Body of pancreas (tissue), 4 donors: ENCODE data around the gene UPK3BL2. TPM values are rescaled to one million over a fixed set of nuclear protein-coding genes. Genes with fewer than 3 reads are reported as not detected.
A peak's percentile ranks its signal among the peaks of the same experiment; 100 is the strongest.
"Not testable (repeated sequence)": the region's sequence is repeated elsewhere in the genome, so short reads cannot be mapped to it uniquely, and the experiment has no call there.

Experiments
- ATAC-seq: fragments of 150-250 bp; one replicate; pipeline ENCODE4 v1.9.1; 2016
- DNase-seq, 4 donors: peaks; one replicate each; pipeline ENCODE4 v3.0.0-alpha.2; 2019
- H3K27ac ChIP-seq, 4 donors: fragments of 200-600 bp; sonication (generic); 1 replicate in 3 of 4; 2 replicates in 1 of 4; pipeline versions ENCODE4 v1.5.1 to v1.6.1; 2016 to 2019; ENCODE audit warnings: mild to moderate bottlenecking in 1 of 4, mixed read lengths in 1 of 4, moderate library complexity in 1 of 4
- H3K27me3 ChIP-seq, 2 donors: fragments of 200-600 bp; sonication (generic); one replicate each; pipeline ENCODE4 v1.6.0; 2016; ENCODE audit warnings: mild to moderate bottlenecking in 1 of 2
- H3K36me3 ChIP-seq, 2 donors: fragments of 200-600 bp; sonication (generic); replicated peaks in 1 of 2; 2 replicates each; pipeline ENCODE4 v1.5.1; 2016; ENCODE audit warnings: low read depth in 2 of 2; ENCODE audit not compliant: insufficient read depth in 1 of 2
- H3K4me1 ChIP-seq: fragments of 200-600 bp; sonication (generic); one replicate; pipeline ENCODE4 v1.6.0; 2016
- H3K4me3 ChIP-seq, 2 donors: fragments of 200-600 bp; sonication (generic); 1 replicate in 1 of 2; 2 replicates in 1 of 2; pipeline ENCODE4 v1.5.1; 2016 to 2019
- H3K9me3 ChIP-seq, 3 donors: fragments of 200-600 bp; sonication (generic); 1 replicate in 2 of 3; 2 replicates in 1 of 3; pipeline ENCODE4 v1.5.1; 2016
- WGBS, 2 donors: methylation state at CpG; one replicate each; pipeline ENCODE4 v1.1.5; 2017; 5-methylcytosine and 5-hydroxymethylcytosine counted together
- intact Hi-C: fragments of 100-400 bp; cut with DNase I; formaldehyde crosslinking; loops from one replicate; pipeline ENCODE4 v1.15.1; 2023
- total RNA-seq, 2 donors: library from RNA; depleted of rRNA; stranded (reverse); fragments of >200 nt; gene quantifications; one replicate each; pipeline ENCODE4 v1.1.0, GENCODE V29; 2016

Gene UPK3BL2
- 10 to 100 TPM in 1 of 2 donors, 1 to 10 TPM in 1; 7.5 to 20.4 TPM for total RNA-seq

GRCh38 chr7:102543596-102543995, at the start of gene UPK3BL2:
TSS of gene UPK3BL2 (minus strand) at chr7:102543696. CDS start at chr7:102543636, 60 bp downstream.
- H3K4me3 ChIP-seq, DNase-seq, intact Hi-C loops, ATAC-seq, H3K4me1 ChIP-seq, H3K36me3 ChIP-seq, H3K27me3 ChIP-seq, H3K27ac ChIP-seq, H3K9me3 ChIP-seq: not testable (repeated sequence)
- no CpG with 5 or more reads among the region's 8 CpGs for WGBS, 2 donors

- H3K9me3 ChIP-seq, H3K36me3 ChIP-seq, H3K4me1 ChIP-seq, H3K4me3 ChIP-seq, intact Hi-C loops, H3K27ac ChIP-seq, H3K27me3 ChIP-seq: not testable (repeated sequence)
- DNase-seq (peak; percentile 91 to 98 (median 92)), ATAC-seq (peak; percentile 88)
- 17 to 19% methylated on average over 6 to 9 of the region's 26 CpGs for WGBS, 2 donors
These were observed 49.1 kb upstream of the UPK3BL2 start for GRCh38 chr7:102592477-102593019.

GRCh38 chr7:102589857-102590256, 46.4 kb upstream of the UPK3BL2 start:
- ATAC-seq, result peak; percentile 58
- H3K4me1 ChIP-seq, DNase-seq, H3K36me3 ChIP-seq, H3K4me3 ChIP-seq, H3K27me3 ChIP-seq, H3K9me3 ChIP-seq, H3K27ac ChIP-seq, intact Hi-C loops: not testable (repeated sequence)
- WGBS, 2 donors, result no CpG with 5 or more reads among the region's 9 CpGs

GRCh38 chr7:102583495-102583894, 40.0 kb upstream of the UPK3BL2 start:
- H3K9me3 ChIP-seq, ATAC-seq, H3K4me3 ChIP-seq, H3K27ac ChIP-seq, H3K36me3 ChIP-seq, H3K4me1 ChIP-seq, H3K27me3 ChIP-seq, intact Hi-C loops, DNase-seq: not testable (repeated sequence)
- no CpG with 5 or more reads among the region's 5 CpGs for WGBS, 2 donors

- H3K4me3 ChIP-seq, H3K9me3 ChIP-seq, H3K36me3 ChIP-seq, H3K4me1 ChIP-seq, DNase-seq, H3K27ac ChIP-seq, H3K27me3 ChIP-seq, intact Hi-C loops, ATAC-seq: not testable (repeated sequence)
- WGBS, 2 donors, result no CpG with 5 or more reads among the region's 5 CpGs
These were observed 38.2 kb upstream of the UPK3BL2 start for GRCh38 chr7:102581722-102582121.

GRCh38 chr7:102578486-102578885, 35.0 kb upstream of the UPK3BL2 start:
- H3K4me1 ChIP-seq, ATAC-seq, H3K27ac ChIP-seq, H3K4me3 ChIP-seq, DNase-seq, H3K36me3 ChIP-seq, H3K27me3 ChIP-seq, intact Hi-C loops, H3K9me3 ChIP-seq: not testable (repeated sequence)
- WGBS, 2 donors, result 74 to 83% methylated on average over 5 of the region's 5 CpGs

GRCh38 chr7:102577315-102578240, 34.1 kb upstream of the UPK3BL2 start:
- 79 to 80% methylated on average over 5 to 7 of the region's 7 CpGs for WGBS, 2 donors

GRCh38 chr7:102576363-102576762, 32.9 kb upstream of the UPK3BL2 start:
- H3K36me3 ChIP-seq, DNase-seq, ATAC-seq: not testable (repeated sequence)

More at GRCh38 chr7:102577315-102578240, 34.1 kb upstream of the UPK3BL2 start:
- H3K36me3 ChIP-seq, H3K9me3 ChIP-seq, H3K27ac ChIP-seq, H3K4me1 ChIP-seq, H3K4me3 ChIP-seq, intact Hi-C loops, H3K27me3 ChIP-seq, DNase-seq, ATAC-seq: not testable (repeated sequence)

GRCh38 chr7:102574607-102575006, 31.1 kb upstream of the UPK3BL2 start:
- H3K4me3 ChIP-seq, H3K4me1 ChIP-seq, DNase-seq, intact Hi-C loops, H3K27me3 ChIP-seq, ATAC-seq, H3K36me3 ChIP-seq, H3K27ac ChIP-seq, H3K9me3 ChIP-seq: not testable (repeated sequence)
- no CpG with 5 or more reads among the region's 6 CpGs for WGBS, 2 donors

More at GRCh38 chr7:102576363-102576762, 32.9 kb upstream of the UPK3BL2 start:
- H3K9me3 ChIP-seq, H3K4me3 ChIP-seq, H3K27ac ChIP-seq, intact Hi-C loops, H3K27me3 ChIP-seq, H3K4me1 ChIP-seq: not testable (repeated sequence)
- no CpG with 5 or more reads among the region's 3 CpGs for WGBS, 2 donors
